Right atrium auricular region (tissue), 2 donors: ENCODE data around the gene TECTA. TPM values are rescaled to one million over a fixed set of nuclear protein-coding genes. Genes with fewer than 3 reads are reported as not detected.
A peak's percentile ranks its signal among the peaks of the same experiment; 100 is the strongest.

Source experiments
- DNase-seq: peaks from one replicate; pipeline ENCODE4 v3.0.0-alpha.2; 2019; ENCODE audit warnings: low spot score
- H3K27ac ChIP-seq, 2 donors: fragments of 200-600 bp; sonication (generic); 1 replicate in 1 of 2; 2 replicates in 1 of 2; pipeline ENCODE4 v1.5.1; 2016 to 2019
- H3K27me3 ChIP-seq, 2 donors: fragments of 200-600 bp; sonication (generic); one replicate each; pipeline versions ENCODE4 v1.5.1 to v1.6.0; 2017 to 2019
- H3K36me3 ChIP-seq: fragments of 200-600 bp; sonication (generic); one replicate; pipeline ENCODE4 v1.5.1; 2016
- H3K4me1 ChIP-seq, 2 donors: fragments of 200-600 bp; sonication (generic); one replicate each; pipeline versions ENCODE4 v1.5.1 to v1.6.0; 2017 to 2019
- H3K4me3 ChIP-seq, 2 donors: fragments of 200-600 bp; sonication (generic); 1 replicate in 1 of 2; 2 replicates in 1 of 2; pipeline ENCODE4 v1.5.1; 2017 to 2019; ENCODE audit warnings: mild to moderate bottlenecking in 1 of 2, moderate library complexity in 1 of 2
- H3K9me3 ChIP-seq, 2 donors: fragments of 200-600 bp; sonication (generic); one replicate each; pipeline ENCODE4 v1.5.1; 2019
- CTCF ChIP-seq, 2 donors: fragments of 200-600 bp; sonication (generic); IDR thresholded peaks; one replicate each; pipeline ENCODE4 v1.5.1; 2019; ENCODE audit warnings: antibody characterized with exemption in 2 of 2
- total RNA-seq, 2 donors: library from RNA; depleted of rRNA; stranded (reverse); fragments of >200 nt; gene quantifications; one replicate each; pipeline ENCODE4 v1.1.0, GENCODE V29; 2016

TECTA gene
- total RNA-seq, 2 donors from 2014 or later, result 1.6 to 3.1 TPM

GRCh38 chr11:121082219-121082618, 18.8 kb upstream of the TECTA start:
- peaks cover 8% of the 10 kb centered on the region for H3K36me3 ChIP-seq
- TF ChIP-seq CTCF (IDR thresholded peaks at IDR 0.05), result no peak
- H3K4me3 ChIP-seq, result no peak overlapping the region
- no peak overlapping the region for H3K27ac ChIP-seq
- H3K9me3 ChIP-seq, result no peaks in the 10 kb centered on the region
- no peak for DNase-seq
- H3K4me1 ChIP-seq, result peaks cover 0 to 8% of the 10 kb centered on the region in 2 donors
- no peaks in the 10 kb centered on the region for H3K27me3 ChIP-seq

- no peak for TF ChIP-seq CTCF (IDR thresholded peaks at IDR 0.05)
- no peaks in the 10 kb centered on the region for H3K9me3 ChIP-seq
- H3K27ac ChIP-seq, result no peak overlapping the region
- H3K27me3 ChIP-seq, result no peaks in the 10 kb centered on the region
- H3K36me3 ChIP-seq, result peaks cover 8% of the 10 kb centered on the region
- no peak for DNase-seq
- H3K4me1 ChIP-seq, result peaks cover 0 to 8% of the 10 kb centered on the region in 2 donors
- H3K4me3 ChIP-seq, result no peak overlapping the region
These were observed 18.4 kb upstream of the TECTA start for GRCh38 chr11:121082670-121083069.

GRCh38 chr11:121086866-121087265, 14.2 kb upstream of the TECTA start:
- Histone ChIP-seq H3K27me3 (no peaks in the 10 kb centered on the region), H3K9me3 (no peaks in the 10 kb centered on the region), H3K36me3 (no peaks in the 10 kb centered on the region), H3K27ac (peak overlapping the region in 1 of 2 donors; percentile 3), H3K4me1 (peaks cover 0 to 8% of the 10 kb centered on the region in 2 donors), H3K4me3 (no peak overlapping the region)
- no peak for DNase-seq
- no peak for TF ChIP-seq CTCF (IDR thresholded peaks at IDR 0.05)

GRCh38 chr11:121089566-121089965, 11.5 kb upstream of the TECTA start:
- no peak for TF ChIP-seq CTCF (IDR thresholded peaks at IDR 0.05)
- no peak overlapping the region for H3K4me3 ChIP-seq
- no peaks in the 10 kb centered on the region for H3K36me3 ChIP-seq
- DNase-seq, result no peak
- H3K4me1 ChIP-seq, result peaks cover 0 to 8% of the 10 kb centered on the region in 2 donors
- no peaks in the 10 kb centered on the region for H3K9me3 ChIP-seq
- H3K27me3 ChIP-seq, result no peaks in the 10 kb centered on the region
- no peak overlapping the region for H3K27ac ChIP-seq

- no peak overlapping the region for H3K27ac ChIP-seq
- no peak for DNase-seq
- H3K4me3 ChIP-seq, result no peak overlapping the region
- peaks cover 0 to 8% of the 10 kb centered on the region in 2 donors for H3K4me1 ChIP-seq
- no peak for TF ChIP-seq CTCF (IDR thresholded peaks at IDR 0.05)
- no peaks in the 10 kb centered on the region for H3K27me3 ChIP-seq
- no peaks in the 10 kb centered on the region for H3K36me3 ChIP-seq
- H3K9me3 ChIP-seq, result no peaks in the 10 kb centered on the region
These were observed 10.8 kb upstream of the TECTA start for GRCh38 chr11:121090145-121090721.
